A673 (cell line): ENCODE results near the gene PPP2R3B. TPM values are rescaled to one million over a fixed set of nuclear protein-coding genes. Genes with fewer than 3 reads are reported as not detected.

Source experiments
- BruUV-seq: library from RNA; stranded (reverse); fragments of 400-500 nt; replicated peaks from 2 replicates; lab custom pipeline; 2021; lab: Mats Ljungman, UMichigan
- CTCF ChIA-PET: fragments of 300-600 bp; sonication (Branson Sonifier 250); formaldehyde crosslinking; loops from one replicate; lab custom pipeline; 2022; ENCODE audit warnings: antibody characterized with exemption; lab: Charles Lee
- POLR2A ChIA-PET: fragments of 300-600 bp; sonication (Branson Sonifier 250); formaldehyde crosslinking; loops from one replicate; lab custom pipeline; 2022; ENCODE audit warnings: antibody characterized with exemption; ENCODE audit not compliant: low non-redundant PET; lab: Charles Lee
- DNase-seq: peaks from one replicate; pipeline ENCODE4 v3.0.0-alpha.2; 2015; ENCODE audit warnings: low spot score
- H3K27ac ChIP-seq: fragments of 200-600 bp; sonication (generic); 2 replicates; pipeline ENCODE4 v1.5.1; 2016; ENCODE audit warnings: mixed run types, low read depth, mild to moderate bottlenecking, mixed read lengths, antibody characterized with exemption, low read length; ENCODE audit not compliant: poor library complexity, severe bottlenecking
- H3K27me3 ChIP-seq: fragments of 200-600 bp; sonication (generic); replicated peaks from 2 replicates; pipeline ENCODE4 v1.6.1; 2017; ENCODE audit warnings: mixed run types, low read depth, mild to moderate bottlenecking, mixed read lengths, antibody characterized with exemption, low read length; ENCODE audit not compliant: insufficient read depth, poor library complexity
- H3K36me3 ChIP-seq: fragments of 200-600 bp; sonication (generic); 2 replicates; pipeline ENCODE4 v1.6.1; 2016; ENCODE audit warnings: mixed run types, mild to moderate bottlenecking, mixed read lengths, antibody characterized with exemption, low read length; ENCODE audit not compliant: insufficient read depth, poor library complexity, severe bottlenecking
- H3K4me1 ChIP-seq: fragments of 200-600 bp; sonication (generic); 2 replicates; pipeline ENCODE4 v1.6.1; 2017; ENCODE audit warnings: mixed run types, mild to moderate bottlenecking, mixed read lengths, antibody characterized with exemption, low read length; ENCODE audit not compliant: insufficient read depth, poor library complexity, severe bottlenecking
- H3K4me3 ChIP-seq: fragments of 200-600 bp; sonication (generic); 2 replicates; pipeline ENCODE4 v1.5.1; 2016; ENCODE audit warnings: low read depth, mixed run types, mild to moderate bottlenecking, mixed read lengths, low read length; ENCODE audit not compliant: poor library complexity, severe bottlenecking
- H3K9me3 ChIP-seq: fragments of 200-600 bp; sonication (generic); 2 replicates; pipeline ENCODE4 v1.6.1; 2016; ENCODE audit warnings: mixed run types, low read depth, mild to moderate bottlenecking, mixed read lengths, antibody characterized with exemption, low read length; ENCODE audit not compliant: poor library complexity, severe bottlenecking
- EZH2 ChIP-seq: fragments of 200-600 bp; sonication (generic); IDR thresholded peaks from 2 replicates; pipeline ENCODE4 v1.6.1; 2017; ENCODE audit warnings: borderline replicate concordance, low read depth, mild to moderate bottlenecking, mixed read lengths, antibody characterized with exemption, low read length; ENCODE audit not compliant: poor library complexity, severe bottlenecking
- intact Hi-C: fragments of 100-400 bp; cut with micrococcal nuclease; formaldehyde crosslinking; loops from one replicate; pipeline ENCODE4 v1.10.0; 2022; ENCODE audit not compliant: unreplicated experiment
- total RNA-seq: library from RNA; stranded (reverse); gene quantifications from 2 replicates; pipeline ENCODE4 v1.2.3, GENCODE V29; 2021
- TF ChIP-seq, protein P1 (sequence below): fragments of 300-800, 200-600 bp; sonication (generic); conservative IDR thresholded peaks from 2 replicates; pipeline ENCODE4 v1.5.1; 2017; ENCODE audit warnings: low read depth, mild to moderate bottlenecking, antibody characterized with exemption, low read length, moderate library complexity, mixed read lengths

The PPP2R3B gene
- total RNA-seq, 1 experiment from 2014 or later = 43.6 TPM

- no TSS peak for BruUV-seq
- Histone ChIP-seq H3K4me1 (no peaks in the 10 kb centered on the region), H3K9me3 (no peaks in the 10 kb centered on the region), H3K27ac (no peak overlapping the region), H3K27me3 (no peaks in the 10 kb centered on the region), H3K36me3 (peaks cover 64% of the 10 kb centered on the region), H3K4me3 (no peak overlapping the region)
- intact Hi-C loops = no loop called here
- ChIA-PET CTCF (no interaction called here), POLR2A (no interaction called here)
- TF ChIP-seq EZH2 = no peak
- no peak for DNase-seq
These were observed 73.9 kb downstream of the PPP2R3B start for GRCh38 chrX:312621-313331.

DNA sequence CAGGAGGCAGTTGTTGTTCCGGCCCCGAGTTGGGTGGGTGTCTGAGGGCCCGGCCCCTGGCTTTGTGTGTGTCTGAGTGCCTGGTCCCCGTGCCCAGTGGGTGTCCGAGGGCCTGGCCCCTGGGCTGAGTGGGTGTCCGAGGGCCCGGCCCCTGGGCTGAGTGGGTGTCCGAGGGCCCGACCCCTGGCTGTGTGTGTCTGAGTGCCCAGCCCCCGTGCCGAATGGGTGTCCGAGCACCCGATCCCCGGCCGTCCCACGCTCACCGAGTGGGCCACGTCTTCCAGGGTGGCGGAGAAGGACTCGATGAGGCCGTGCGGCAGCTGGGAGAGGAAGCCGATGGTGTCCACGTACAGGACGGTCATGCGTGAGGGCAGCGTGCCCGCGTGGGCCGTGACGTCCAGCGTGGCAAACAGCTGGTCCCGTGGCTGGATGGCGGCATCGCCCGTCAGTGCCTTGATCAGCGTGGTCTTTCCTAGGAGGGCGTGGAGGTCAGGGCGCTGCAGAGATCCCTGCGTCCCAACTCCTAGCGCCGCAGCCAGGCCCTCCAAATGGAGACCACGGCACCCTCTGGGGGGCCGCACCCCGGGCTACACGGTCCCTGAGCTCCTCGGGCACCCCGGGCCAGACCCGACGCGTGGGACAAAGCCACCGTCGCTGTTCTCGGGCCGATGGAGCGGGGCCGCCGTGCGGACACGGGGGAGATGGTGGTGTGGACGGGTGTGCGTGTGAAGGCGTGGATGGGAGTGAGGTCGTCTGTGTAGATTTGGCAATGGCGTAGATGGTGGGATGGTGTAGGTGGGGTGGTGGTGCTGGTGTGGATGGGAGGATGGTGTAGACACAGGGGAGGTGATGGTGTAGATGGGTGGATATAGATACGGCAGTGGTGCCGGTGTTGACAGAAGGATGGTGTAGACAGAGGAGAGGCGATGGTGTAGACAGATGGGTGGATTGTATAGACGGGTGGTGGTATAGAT, 75.3 kb downstream of the PPP2R3B start:
- intact Hi-C loops = no loop called here
- ChIA-PET CTCF (no interaction called here), POLR2A (no interaction called here)
- H3K9me3 ChIP-seq = no peaks in the 10 kb centered on the region
- BruUV-seq = no TSS peak
- H3K27ac ChIP-seq = no peak overlapping the region
- no peaks in the 10 kb centered on the region for H3K4me1 ChIP-seq
- H3K36me3 ChIP-seq = peaks cover 72% of the 10 kb centered on the region
- TF ChIP-seq, protein P1, sequence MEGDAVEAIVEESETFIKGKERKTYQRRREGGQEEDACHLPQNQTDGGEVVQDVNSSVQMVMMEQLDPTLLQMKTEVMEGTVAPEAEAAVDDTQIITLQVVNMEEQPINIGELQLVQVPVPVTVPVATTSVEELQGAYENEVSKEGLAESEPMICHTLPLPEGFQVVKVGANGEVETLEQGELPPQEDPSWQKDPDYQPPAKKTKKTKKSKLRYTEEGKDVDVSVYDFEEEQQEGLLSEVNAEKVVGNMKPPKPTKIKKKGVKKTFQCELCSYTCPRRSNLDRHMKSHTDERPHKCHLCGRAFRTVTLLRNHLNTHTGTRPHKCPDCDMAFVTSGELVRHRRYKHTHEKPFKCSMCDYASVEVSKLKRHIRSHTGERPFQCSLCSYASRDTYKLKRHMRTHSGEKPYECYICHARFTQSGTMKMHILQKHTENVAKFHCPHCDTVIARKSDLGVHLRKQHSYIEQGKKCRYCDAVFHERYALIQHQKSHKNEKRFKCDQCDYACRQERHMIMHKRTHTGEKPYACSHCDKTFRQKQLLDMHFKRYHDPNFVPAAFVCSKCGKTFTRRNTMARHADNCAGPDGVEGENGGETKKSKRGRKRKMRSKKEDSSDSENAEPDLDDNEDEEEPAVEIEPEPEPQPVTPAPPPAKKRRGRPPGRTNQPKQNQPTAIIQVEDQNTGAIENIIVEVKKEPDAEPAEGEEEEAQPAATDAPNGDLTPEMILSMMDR = no peak
- no peak for TF ChIP-seq EZH2
- DNase-seq = no peak
- no peaks in the 10 kb centered on the region for H3K27me3 ChIP-seq
- no peak overlapping the region for H3K4me3 ChIP-seq

DNA sequence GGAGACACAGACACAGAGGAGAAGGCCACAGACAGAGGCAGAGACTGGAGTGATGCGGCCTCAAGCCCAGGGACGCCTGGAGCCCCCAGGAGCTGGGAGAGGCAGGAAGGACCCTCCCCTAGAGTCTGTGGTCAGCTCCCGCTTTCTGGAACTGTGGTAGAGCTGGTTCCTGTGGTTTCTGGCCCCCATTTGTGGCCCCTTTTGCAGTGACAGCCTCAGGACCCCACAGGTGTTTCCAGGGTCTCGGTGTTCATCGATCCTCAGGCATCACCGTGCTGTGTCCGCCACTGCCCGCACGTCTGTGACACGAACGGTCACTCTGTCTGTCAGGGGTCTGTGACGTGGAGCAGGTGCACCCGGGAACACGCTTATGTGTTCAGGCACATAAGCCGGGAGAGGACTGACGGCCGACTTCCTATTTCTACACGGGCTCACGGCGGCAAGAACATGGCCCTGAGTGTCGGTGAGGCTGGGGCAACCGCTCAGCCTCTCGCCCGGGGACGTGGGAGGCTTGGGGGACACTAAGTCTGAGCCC, 76.0 kb downstream of the PPP2R3B start:
- Histone ChIP-seq H3K27me3 (no peaks in the 10 kb centered on the region), H3K4me3 (no peak overlapping the region), H3K36me3 (peaks cover 78% of the 10 kb centered on the region), H3K9me3 (no peaks in the 10 kb centered on the region), H3K27ac (no peak overlapping the region), H3K4me1 (no peaks in the 10 kb centered on the region)
- DNase-seq = no peak
- TF ChIP-seq, protein P1 = no peak
- TF ChIP-seq EZH2 = no peak
- POLR2A ChIA-PET = no interaction called here
- no TSS peak for BruUV-seq
- intact Hi-C loops = no loop called here
- CTCF ChIA-PET = no interaction called here
